NCI-H748 (cell line): Measurements from ENCODE around the gene ADAMTSL4.

ENCODE experiments used
- DNase-seq: peaks from one replicate; lab custom pipeline; 2025; ENCODE audit not compliant: unreplicated experiment; lab: John Stamatoyannopoulos, UW

ADAMTSL4 gene

DNA sequence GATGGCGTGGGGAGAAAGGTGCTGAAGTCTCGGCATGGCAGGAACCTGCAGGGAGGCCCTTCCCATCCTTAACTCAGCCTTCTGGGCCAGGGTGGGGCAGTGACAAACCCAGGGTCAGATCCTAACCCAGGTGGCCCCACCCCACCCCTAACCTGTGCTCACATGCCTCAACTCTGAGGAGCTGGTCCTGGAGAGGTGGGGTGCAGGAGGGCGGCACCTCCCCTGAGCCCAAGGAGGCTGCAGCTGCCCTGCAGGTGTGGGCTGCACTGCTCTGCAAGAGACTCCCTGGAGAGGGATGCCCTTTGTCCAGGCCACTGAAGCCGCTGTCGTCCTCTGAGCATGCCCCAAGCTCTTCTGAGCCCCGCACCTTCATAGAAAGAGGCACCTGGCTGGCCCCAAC lies 15.2 kb upstream of the ADAMTSL4 start:
- DNase-seq = no peak

DNA sequence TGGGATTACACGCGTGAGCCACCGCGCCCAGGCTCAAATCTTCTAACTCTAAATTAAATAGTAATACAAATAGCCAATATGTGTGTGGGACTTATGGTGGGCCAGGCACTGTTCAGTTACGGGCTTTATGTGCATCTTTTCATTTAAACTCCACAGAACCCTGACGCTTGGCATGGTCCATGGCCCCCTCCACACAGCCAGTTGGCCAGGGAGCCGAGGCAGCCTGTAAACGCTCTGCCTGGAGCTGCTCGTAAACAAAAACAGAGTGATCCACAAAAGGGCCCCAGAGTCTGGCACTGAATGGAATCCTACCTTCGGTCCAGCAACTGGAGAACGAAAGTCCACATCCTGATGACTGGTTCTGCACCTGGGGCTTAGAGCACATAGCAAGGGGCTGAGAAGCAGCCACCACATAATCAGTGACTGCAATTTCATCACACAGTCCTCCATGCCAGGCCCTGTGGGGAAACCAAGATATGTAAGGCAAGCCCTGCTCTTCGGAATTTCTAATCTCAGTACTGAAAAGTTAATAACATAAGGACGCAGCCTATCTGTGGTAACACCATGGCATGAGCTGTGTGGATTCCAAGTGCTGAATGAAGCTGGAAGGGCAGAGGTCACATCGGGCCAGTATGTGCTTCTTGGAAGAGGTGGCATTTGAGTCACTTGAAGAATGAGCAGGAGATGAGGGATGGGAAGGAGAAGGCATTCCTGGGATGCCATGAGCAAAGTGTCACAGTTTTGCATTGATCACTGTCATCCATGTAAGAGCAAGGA lies 13.5 kb upstream of the ADAMTSL4 start:
- no peak for DNase-seq

DNA sequence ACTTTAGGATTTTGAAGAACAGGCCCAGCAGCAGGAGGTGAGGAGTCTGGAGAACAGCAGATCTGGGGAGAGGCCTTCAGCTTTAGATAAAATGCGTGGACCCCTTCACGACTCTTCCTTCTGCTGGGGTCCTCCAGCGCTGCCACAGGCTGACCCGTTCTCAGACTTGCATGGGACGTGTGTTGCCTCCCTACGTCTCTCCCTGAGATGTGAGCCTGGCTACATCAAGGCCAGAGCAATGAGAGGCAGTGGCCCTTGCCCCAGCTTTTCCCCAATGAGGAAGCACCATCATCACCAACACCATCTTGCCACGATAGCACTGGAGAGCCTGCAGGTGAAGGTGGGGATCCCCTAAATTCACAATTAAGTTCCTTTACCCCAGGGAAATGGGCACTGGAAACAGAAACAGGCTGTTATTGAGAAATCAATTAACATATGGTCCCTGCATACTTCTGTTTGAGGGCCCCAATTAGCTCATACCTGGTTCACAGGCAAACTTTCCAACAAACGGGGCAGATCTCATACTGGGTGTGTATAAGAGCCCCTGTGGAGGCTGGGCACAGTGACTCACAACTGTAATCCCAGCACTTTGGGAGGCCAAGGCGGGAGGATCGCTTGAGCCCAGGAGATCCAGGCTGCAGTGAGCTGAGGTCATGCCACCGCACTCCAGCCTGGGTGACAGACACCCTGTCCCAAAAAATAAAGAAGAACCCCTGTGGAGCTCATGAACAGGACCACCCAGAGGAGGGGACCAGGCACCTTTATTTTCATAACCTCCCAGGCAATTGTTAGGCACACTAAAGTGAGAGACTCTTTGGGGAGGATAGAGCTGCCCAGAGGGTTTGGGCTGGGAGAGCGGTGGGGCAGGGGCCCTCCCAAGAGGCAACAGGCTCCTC lies 12.1 kb upstream of the ADAMTSL4 start:
- DNase-seq = no peak

GRCh38 chr1:150537732-150538684 lies 11.2 kb upstream of the ADAMTSL4 start:
- DNase-seq = no peak

DNA sequence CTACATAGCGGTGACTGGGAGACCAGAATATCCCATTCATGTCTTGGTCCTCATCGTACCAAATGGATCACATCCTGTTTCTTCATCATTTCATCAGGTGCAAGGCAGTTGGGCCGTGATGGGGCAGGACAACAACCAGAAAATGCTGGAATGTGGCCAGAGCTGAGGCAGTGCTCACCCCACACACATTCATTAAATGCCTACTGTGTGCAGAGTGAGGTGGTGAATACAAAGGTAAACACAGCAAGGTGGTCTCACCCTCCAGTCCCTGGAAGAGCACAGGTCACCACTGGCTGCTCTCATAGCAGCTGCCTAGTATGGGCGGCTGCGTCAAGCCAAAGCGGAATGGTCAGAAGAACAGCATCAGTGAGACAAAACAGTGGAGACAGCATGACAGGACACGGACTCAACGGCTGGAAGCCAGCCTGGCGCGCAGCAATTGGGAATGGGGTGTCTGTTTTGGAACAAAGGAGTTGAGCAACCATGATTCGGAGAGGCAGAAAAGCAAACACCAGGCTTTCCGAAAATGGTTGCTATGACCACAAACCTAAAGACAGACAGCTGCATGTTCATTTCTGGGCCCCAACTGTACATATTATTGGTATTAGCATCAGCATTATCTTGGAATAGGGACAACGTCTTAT lies 5.6 kb upstream of the ADAMTSL4 start:
- peak; percentile 97 for DNase-seq

GRCh38 chr1:150544204-150544603 lies 5.0 kb upstream of the ADAMTSL4 start:
- peak; percentile 84 for DNase-seq

DNA sequence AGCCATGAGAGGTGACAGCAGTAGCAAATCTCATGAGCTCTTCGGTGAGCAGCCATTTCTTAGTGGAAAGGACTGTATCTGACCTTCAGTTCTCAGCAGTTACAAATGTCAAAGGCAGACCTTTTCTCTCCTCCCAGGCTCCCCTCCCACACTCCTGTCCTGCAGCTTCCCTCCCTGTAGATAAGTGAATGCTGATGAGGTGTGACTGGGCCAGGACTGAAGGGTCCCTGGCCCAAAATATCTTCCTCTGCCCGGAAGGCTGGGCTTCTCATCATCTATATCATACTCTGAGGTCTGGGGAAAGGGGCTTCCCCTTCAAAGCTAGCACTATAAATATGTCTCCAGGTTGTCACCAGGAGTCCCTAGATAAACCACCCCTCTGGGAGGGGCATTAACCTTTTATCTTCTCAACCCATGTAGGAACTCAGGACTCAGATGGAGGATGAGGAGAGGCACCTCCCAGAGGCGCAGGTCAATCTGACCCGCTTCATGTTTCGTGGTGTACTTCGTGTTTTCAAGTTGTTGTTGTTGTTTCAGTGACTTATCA lies 3.6 kb upstream of the ADAMTSL4 start:
- no peak for DNase-seq

- DNase-seq = no peak
Observed at GRCh38 chr1:150546294-150546937, 2.8 kb upstream of the ADAMTSL4 start.

GRCh38 chr1:150548324-150548631 lies 930 bp upstream of the ADAMTSL4 start:
- DNase-seq = no peak

- no peak for DNase-seq
Observed at GRCh38 chr1:150549496-150550221, 451 bp downstream of the ADAMTSL4 start.

- no peak for DNase-seq
Observed at GRCh38 chr1:150550222-150551050, 1.2 kb downstream of the ADAMTSL4 start.

- DNase-seq = no peak
Observed at GRCh38 chr1:150551051-150551783, 2.0 kb downstream of the ADAMTSL4 start.

- DNase-seq = no peak
Observed at GRCh38 chr1:150551784-150552127, 2.5 kb downstream of the ADAMTSL4 start.

DNA sequence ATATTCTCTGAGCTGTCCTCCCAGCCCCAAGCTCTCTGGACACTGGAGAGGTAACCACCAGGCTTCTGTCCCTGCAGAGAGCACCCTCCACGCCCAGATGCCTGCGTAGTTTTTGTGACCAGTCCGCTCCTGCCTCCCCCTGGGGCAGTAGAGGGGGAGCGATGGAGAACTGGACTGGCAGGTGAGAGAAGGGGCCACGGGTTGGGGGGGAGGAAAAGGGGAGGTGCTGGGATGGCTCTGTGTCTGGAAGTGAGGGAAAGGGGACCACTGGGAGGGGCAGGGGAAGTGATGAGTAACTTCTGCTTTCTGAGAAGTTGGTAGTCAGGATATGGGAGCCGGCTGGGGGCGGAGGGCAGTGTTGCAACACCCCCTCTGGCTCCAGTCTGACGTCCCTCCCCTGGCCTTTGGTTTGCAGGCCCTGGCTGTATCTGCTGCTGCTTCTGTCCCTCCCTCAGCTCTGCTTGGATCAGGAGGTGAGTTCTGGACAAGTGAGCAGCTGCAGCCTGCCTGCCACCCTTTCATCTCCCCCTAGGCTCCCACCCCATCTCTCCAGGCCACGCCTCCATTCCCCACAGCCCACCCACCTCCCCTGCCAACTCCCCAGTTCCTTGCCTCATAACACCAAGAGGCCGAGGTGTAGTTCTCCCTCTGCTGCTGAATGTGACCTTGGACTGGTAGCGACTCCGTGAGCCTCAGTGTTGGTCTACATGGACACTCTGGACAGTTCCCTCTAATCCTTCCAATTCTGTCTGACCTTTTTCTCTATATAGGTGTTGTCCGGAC lies 3.1 kb downstream of the ADAMTSL4 start:
- DNase-seq = no peak

- no peak for DNase-seq
Observed at GRCh38 chr1:150552911-150553289, 3.7 kb downstream of the ADAMTSL4 start.

DNA sequence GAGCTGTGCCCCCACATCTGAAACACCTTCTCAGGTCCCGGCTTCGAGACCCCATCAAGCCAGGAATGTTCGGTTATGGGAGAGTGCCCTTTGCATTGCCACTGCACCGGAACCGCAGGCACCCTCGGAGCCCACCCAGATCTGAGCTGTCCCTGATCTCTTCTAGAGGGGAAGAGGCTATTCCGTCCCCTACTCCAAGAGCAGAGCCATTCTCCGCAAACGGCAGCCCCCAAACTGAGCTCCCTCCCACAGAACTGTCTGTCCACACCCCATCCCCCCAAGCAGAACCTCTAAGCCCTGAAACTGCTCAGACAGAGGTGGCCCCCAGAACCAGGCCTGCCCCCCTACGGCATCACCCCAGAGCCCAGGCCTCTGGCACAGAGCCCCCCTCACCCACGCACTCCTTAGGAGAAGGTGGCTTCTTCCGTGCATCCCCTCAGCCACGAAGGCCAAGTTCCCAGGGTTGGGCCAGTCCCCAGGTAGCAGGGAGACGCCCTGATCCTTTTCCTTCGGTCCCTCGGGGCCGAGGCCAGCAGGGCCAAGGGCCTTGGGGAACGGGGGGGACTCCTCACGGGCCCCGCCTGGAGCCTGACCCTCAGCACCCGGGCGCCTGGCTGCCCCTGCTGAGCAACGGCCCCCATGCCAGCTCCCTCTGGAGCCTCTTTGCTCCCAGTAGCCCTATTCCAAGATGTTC lies 4.3 kb downstream of the ADAMTSL4 start:
- no peak for DNase-seq

DNA sequence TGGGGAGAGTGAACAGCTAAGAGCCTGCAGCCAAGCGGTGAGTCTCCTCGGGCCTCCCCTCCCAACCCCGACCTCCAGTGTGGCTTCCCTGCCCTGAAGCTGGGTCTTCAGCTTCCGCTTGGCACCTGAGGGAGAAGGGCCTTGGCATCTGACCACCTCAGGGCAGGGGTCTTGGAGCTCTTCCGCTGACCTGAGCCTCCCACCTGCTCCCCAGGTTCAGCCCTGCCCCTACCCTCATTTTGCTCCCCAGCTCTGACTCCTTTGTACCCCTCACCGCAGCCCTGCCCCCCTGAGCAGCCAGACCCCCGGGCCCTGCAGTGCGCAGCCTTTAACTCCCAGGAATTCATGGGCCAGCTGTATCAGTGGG lies 4.9 kb downstream of the ADAMTSL4 start:
- DNase-seq = no peak
